A172 (cell line): Measurements from ENCODE around the gene IGSF8. TPM values are rescaled to one million over a fixed set of nuclear protein-coding genes. Genes with fewer than 3 reads are reported as not detected.

Experiments used
- DNase-seq: peaks from one replicate; pipeline ENCODE4 v3.0.0-alpha.2; 2015; ENCODE audit warnings: low spot score
- total RNA-seq: library from RNA; depleted of rRNA; stranded (reverse); fragments of >200 nt; shearing (Covaris generic); gene quantifications from 2 replicates; pipeline ENCODE4 v1.2.3, GENCODE V29; 2014

IGSF8 gene
- total RNA-seq, 1 experiment from 2014 or later, result 36.6 TPM

DNA sequence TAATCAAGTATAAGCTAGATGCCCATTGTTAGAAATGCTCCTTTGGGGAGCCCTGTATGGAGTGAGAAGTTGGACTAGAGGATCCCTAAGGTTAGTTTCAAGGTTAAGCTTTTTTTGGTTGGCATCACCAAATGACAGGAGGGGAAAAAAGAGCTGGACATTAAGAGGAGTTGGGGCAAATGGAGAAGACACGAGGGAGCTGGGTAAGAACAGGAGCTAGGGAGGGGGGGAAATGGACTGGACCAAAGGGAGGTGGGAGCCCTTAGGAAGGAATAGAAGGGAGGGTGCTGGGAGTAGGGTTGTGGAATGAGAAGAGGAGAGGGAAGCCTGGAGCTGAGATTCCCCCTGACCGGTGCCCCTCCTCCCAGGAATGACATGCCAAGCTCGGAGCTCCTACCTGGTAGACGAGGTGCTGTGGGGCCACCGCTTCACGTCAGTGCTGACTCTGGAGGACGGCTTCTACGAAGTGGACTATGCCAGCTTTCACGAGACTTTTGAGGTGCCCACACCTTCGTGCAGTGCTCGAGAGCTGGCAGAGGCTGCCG, 11.2 kb downstream of the IGSF8 start:
- no peak for DNase-seq

DNA sequence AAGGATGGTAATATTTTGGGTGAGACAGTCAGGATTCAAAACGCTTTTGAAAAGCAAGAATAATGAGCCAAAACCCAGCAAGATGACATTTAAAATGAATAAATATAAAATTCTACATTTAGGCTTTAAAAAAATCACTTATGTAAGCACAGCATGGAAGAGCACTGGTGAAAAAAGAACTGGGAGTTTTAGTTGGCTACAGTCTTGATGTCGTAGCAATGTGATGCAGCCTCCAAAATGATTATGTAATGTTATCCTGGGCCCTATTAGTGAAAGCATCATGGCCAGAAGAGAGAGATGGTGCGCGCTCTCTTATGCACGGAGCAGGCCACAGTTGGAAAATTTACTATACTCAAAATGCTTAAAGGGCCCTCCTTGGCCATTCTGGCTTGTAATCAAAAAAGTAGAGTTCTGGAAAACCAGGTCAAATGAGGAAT, 11.9 kb downstream of the IGSF8 start:
- DNase-seq, result no peak

DNA sequence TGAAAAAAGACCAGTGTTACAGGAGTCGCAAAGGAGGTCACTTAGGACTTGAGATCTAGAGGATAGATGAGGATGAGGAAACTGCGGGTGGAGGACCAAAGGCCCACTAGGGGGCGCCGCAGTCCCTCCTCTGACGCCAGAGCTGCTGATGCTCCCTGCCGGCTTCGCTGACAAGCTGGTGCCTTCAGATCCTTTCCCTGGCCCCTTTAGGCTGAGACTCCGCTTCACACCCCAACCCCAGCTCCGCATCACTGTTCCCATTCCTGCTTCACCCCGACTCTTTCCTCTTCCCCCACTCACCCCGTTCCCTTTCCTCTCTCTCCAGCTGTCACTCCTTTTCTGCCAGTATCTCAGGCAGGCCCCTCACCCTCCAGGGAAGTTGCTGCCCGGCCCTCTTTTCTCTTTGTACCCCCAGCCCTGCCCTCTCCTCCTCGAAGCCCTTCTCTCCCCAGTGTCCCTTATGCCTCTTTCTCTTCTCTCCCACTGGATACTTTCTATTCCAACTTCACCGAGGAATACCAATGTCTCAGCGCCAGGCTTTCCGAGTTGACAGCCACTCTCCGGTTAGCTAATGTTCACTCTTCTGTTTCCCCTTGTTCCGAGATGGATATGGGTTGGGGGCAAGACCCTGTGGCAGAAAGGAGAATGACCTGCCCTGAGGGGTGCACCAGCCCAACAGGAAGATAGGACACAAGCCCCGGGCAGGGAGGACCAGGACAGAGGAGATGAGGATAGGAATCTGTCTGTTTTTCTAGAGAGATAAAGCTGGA, 12.5 kb downstream of the IGSF8 start:
- DNase-seq, result peak; percentile 88

DNA sequence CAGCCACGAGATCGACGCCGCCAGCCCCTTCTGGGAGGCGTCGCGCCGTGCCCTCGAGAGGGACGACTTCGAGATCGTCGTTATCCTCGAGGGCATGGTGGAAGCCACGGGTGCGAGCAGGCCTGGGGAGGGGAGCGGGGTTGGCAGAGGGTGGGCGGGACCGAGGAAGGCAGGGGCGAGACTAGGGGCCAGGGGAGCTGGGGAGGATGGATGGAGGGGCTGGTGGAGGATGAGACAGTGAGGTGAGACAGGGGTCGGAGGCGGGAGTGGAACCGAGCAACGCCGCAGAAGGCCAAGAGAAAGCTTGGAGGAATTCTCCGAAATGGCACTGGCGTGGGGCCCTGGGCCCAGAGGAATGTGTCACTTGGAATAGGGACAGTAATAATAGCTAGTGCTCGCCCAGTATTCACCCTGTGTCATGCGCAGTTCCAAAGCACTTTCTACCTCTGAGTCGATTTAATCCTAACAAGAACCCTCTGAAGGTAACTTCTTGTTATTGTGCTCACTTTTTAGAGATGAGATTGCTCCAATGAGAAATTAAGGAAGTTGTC, 13.6 kb downstream of the IGSF8 start:
- DNase-seq, result no peak

DNA sequence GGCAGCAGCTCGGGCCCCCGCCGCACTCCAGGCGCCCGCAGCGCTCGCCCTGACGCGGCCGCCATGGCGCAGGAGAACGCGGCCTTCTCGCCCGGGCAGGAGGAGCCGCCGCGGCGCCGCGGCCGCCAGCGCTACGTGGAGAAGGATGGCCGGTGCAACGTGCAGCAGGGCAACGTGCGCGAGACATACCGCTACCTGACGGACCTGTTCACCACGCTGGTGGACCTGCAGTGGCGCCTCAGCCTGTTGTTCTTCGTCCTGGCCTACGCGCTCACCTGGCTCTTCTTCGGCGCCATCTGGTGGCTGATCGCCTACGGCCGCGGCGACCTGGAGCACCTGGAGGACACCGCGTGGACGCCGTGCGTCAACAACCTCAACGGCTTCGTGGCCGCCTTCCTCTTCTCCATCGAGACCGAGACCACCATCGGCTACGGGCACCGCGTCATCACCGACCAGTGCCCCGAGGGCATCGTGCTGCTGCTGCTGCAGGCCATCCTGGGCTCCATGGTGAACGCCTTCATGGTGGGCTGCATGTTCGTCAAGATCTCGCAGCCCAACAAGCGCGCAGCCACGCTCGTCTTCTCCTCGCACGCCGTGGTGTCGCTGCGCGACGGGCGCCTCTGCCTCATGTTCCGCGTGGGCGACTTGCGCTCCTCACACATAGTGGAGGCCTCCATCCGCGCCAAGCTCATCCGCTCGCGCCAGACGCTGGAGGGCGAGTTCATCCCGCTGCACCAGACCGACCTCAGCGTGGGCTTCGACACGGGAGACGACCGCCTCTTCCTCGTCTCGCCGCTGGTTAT, 14.2 kb downstream of the IGSF8 start:
- no peak for DNase-seq

DNA sequence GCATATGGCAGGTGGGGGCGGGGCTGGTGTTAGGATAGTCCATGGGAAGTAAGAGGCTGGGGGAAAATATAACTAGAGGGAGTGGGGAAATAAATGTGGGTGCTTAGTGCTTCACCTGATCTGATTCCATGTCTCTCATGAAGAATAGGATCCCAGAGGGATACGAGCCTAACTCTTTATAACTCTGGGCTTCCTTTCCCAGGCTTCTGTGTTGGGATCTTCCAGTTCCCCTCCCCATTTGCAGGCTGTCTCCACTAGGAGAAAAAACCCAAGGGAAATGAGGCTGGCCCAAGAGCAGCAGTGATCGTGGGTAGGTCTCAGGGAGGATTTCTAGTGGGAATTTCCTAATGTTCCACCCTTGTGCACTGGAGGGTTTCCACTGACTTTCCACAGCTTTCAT, 15.5 kb downstream of the IGSF8 start:
- no peak for DNase-seq

DNA sequence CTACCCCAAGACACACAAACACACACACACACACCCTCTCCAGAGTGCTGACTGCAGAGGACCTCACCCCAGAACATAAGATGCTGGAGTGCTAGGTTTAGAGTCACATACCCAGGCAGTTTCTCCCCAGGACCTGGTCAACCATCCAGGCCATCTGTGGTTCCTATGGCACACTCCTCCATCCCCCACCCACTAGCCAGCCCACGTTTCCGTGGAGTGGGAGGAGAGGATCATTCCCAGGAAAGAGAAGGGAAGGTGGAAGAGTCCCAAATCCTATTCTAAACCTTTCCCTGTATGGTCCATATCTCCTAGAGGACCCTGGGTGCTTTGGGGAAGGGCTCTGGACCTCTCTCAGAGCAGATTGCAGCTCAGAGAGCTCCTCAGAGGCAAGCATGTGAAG, 15.9 kb downstream of the IGSF8 start:
- no peak for DNase-seq

DNA sequence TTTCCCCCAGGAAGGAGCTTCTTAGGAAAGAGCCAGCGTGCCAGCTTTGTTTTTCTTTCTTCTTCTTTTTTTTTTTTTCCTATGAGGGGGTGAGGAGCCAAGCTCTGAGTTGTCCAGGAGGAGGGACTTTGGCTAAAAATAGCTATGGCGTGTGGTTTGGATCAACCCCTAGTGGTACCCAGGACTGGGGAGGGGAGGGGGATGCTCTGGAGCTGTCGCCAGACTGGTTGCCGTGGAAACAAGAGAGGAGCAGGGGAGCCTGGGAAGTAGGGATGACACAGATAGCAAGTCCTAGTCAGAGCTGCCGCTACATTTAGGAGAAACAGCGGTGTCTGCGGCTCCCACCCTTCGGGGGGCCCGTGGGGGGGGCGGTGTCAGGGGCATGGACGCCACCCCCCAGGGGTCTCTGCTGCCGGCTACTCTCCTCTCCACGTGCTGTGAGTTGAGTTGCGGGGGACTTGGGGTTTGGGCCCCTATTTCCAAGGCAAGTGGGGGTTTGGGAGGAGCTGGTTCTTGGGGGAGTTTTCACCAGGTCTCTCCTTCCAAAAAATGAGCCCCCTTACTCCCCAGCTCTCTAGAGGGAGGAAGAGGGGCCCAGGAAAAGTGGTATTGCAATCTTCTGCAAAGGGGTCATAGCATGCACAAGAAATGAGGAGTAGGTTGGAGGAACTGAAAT, 17.0 kb downstream of the IGSF8 start, which contains the start of gene KCNJ9:
KCNJ9 (plus strand) TSS at position 278 of the 676 bp plus-strand sequence. CDS start 2,493 bp downstream, outside the sequence.
- no peak for DNase-seq

DNA sequence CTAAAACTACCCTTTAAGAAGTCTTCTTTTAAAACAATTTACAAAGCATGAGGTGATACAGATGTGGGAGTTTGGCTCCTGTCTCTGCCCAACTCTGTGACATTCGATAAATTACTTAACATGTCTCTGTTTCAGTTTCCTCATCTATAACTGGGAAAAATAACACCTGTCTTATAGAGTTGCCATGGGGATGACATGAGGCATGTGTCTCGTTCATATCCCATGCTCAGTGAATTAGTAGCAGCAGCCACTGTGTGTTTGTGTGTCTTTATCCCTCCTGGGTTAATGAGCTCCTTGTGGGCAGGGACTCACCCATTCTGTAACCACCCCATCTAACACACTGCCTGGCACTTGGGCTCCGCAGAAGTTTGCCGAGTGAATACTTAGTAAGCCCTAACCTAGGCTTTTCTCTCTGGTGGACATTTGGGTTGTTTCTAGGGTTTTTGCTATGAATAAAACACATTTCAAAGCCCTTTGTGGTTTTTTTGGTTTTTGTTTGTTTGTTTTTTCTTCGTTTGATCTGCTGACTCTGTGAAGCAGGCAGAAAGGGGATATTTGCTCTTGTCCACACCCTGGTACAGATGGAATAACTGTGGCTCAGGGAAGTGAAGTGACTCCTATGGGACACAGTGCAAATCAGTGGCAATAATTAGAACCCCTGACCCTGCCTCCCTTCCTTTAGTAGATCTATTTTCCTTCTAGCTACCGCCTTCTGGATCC, 17.9 kb downstream of the IGSF8 start:
- no peak for DNase-seq

DNA sequence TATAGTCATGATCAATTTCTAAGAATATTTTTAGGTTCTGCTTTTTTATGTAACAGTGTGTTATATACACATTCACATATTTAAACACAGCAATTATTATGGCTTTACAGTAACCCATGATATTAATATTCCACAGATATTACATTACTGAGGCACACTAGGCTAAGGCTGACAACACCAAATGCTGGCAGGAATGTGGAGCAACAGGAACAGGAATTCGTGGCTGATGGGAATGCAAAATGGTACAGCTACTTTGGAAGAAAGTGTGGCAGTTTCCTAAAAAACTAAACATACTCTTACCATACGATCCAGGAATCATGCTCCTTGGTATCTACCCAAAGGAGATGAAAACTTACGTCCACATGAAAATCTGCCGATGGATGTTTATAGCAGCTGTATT, 19.0 kb downstream of the IGSF8 start:
- DNase-seq, result no peak

DNA sequence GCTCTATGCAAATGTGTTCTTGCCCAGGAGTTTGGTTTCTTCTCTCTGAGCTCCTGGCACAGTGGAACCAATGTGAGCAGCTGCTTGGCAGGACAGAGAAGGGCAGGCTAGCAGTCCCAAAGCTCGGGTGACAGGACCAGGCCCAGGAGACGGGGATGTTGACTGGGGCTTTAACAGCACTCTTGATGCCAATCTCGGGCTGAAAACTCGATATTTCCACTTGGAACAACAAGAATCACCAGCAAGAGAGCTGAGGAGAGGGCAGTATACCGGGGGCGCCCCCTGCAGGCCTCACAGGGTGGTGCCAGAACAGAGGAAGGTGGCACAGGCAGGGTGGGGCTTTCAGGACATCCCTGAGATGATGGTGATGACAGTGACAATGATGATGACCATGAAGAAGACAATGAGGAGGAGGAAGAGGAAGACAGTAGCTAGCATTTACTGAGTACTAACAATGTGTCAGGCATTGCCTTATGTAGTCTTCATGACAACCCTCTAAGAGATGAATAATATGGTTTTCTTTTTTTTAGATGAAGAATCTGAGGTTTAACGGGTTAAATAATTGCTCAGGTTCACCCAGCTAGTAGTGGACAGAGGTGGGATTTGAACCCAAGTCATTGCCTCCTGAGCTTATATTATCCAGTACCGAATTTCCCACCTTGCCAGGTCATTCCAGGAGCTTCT, 19.8 kb downstream of the IGSF8 start:
- DNase-seq, result peak; percentile 69

DNA sequence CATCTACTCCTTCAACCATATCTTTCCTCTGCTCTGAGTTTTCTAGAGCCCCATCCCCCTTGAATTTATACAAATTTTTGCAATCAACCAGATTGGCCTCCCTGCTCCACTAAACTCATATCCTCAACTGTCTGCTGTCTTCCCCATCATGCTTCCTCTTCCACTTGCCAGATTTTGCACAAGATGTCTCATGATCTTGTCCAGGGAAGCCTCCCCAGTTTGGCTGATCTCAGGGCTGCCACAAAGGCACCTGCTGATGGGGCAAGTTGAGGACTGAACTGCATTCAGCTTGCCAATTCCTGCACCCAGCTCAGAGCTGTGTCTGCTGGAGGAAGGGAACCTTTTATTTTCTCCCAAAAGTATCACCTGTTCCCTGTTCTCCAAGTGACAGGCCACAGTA, 20.9 kb downstream of the IGSF8 start:
- DNase-seq, result no peak

DNA sequence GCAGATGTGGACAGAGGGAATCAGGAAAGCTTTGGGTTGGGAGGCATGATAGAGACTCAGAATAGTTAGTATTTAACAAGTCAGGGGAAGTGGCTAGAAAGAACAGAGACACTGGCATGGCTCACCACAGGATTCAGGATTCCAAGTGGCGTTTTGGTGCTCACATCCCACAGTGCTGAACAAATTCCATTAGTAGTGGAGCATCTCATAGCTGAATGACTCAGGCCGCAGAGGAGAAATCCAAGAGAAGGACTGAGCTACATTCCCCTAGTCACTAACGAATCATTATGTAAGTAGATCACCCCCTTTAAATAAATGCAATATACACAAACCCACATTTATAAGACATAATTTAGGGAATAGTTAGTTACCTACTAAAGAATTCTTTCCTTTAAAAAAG, 22.1 kb downstream of the IGSF8 start:
- DNase-seq, result no peak

DNA sequence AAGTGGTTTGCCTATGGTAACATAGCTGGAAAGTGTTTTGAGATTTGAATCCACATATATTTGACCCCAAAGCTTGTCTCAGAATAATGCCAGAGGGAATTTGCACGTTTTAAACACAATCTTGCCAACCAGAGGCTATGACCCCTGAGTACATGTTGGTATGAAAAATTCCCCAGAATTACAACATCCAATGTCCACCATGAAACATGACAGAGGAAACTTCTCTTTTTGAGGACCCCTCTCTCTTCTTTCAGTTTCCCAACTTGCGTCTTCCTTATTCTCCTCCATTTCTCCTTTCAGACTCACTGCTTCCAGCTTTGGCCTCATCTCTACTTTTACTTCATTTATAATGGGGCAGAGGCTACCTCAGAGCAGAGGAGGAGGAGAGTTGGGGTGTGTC, 22.6 kb downstream of the IGSF8 start:
- no peak for DNase-seq

DNA sequence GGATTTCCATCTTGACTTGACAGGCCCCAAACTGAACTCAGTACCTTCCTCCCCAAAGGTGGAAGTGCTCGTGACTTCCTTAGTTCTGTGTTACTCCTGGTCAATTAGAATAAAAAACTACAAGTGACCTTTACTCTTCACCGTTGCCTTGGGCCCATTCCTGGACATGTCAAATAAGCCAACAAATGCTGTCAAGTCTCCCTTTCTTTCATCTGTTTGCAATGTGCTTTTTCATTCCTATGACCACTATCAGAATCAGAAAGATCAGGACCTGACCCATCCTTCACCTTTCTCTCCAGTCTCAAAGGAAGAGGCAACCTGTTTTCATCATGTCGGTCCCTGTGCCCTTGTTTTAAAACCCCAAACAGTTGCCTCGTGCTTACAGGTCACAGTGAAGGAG, 23.6 kb downstream of the IGSF8 start:
- no peak for DNase-seq

DNA sequence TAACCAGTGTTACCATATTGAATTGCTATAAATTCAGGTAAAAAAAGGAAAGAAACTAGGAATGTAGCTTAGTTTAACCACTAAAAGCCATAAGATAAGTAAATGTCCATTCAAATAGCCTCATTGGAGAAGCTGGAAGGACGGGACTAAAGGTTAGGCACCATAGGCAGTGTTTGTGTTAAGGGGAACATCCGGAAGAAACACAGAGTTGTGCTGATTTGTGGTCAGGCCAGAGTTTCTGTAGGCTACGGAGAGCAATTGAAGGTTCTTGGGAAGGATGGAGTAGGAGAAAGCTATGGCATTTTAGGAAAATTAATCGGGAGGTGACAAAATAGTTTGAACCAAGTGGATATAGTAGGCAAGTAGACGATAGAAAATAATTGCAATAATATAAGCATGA, 27.1 kb downstream of the IGSF8 start:
- no peak for DNase-seq

DNA sequence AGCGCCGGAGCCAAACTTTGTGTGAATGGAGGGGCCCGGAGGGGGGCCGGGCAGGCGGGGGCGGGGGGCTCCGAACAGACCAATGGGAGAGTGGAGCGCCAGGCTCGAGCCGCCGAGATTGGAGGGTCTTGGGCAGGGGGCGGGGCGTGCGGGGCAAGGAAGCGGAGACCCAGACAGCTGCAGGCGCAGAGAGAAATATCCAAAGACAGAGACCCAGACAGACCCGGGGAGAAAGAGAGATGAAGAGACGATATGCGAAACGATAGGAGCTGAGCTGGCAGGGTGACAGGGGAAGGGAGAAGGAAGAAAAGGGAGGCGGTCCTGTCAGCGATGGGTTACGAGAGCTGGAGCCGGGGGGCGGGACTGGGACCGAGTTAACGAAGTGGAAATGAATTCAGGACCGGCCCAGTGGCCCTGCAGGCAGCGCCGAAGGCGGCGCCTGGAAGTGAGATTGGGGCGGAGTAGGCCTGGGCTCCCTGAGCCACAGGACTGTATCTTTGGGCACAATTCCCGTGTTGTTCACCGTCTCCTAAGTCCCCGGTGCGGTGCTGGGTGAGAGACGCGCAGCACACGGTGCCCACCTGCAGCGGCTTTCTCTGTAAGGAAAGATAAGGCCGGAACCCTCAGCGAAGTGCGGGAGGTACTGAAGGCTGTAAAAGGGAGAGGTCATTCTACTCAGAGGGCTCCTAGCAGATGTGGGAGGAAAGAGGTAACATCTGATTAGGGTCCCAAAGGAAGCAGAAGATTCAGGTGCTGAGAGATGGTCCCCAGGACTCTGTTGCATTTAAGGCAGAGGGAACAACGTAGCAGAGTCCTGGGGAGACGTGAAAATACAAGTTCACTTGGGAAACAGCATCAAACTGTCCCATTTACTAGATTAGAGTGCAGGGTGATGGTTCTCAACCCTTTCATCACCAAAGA, 27.9 kb downstream of the IGSF8 start:
- DNase-seq, result peak; percentile 56

DNA sequence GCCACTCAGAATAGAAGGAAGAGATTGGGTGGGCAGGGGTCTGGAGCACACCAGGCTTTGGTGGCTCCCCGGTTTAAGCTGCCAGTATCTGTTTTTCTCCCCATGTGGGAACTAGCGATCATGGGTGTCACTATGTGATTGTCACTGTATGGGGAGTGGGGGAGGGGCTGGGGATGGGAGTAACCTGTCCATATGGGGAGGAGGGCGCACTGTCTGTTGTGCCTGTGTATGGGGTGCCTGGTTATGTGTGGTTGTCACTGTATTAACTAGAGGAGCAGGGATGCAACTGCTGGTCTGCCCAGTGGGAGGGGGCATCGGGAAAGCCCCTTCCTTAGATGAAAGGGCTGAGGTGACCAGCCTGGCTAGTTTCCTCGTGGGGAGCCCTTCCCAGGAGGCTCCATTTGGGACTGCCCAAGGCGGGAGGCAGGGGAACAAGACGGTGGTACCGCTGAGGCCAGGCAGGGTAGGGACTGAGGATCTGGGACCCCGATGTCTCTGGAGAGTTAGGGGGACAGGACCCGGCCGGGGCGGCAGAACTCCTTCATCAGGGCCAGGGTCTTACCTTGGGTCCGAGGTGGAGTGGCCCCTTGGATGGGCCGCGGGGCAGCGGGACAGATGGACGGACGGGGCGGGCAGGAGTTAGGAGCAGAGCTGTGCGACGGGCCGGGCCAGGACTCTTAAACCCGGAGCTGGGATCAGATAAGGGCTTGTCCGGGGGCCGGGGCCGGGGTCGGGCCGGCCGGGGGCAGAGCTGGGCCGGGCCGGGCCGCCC, 28.8 kb downstream of the IGSF8 start, which contains the start of gene KCNJ10:
KCNJ10 (minus strand) TSS at position 701 of the 772 bp plus-strand sequence. CDS start 27,628 bp downstream, outside the sequence.
- DNase-seq, result no peak

DNA sequence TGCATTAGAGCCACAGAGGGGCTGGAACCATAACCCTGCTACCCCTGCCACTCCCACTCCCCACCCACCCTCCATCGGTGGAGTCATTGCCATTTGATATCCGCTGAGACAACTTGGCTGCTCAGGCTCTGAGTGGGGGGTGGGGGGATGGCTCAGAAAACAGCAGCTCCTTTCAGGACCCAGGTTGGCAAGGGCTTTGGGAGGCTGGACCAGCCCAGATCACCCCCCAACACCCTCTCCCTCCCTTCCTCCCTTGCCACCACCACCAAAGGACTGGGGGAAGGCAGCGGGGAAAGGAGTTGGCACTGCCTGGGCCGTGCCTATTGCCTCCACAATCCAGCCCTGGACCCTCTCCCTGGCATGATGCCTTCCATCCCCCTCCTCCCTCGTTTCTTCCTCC, 30.2 kb downstream of the IGSF8 start:
- DNase-seq, result no peak
